ENCODE data around the gene PPP1R15B. TPM values are rescaled to one million over a fixed set of nuclear protein-coding genes. Genes with fewer than 3 reads are reported as not detected.

PPP1R15B gene
- total RNA-seq, 1 donor = 30.3 TPM

- DNase-seq (ENCODE audit: low read depth) = no peak
- no peak for TF ChIP-seq CTCF (IDR thresholded peaks at IDR 0.05; ENCODE audit: insufficient read depth, low read length)
- H3K4me3 ChIP-seq (ENCODE audit: low read depth, low read length) = no peak overlapping the region
Measured at GRCh38 chr1:204400882-204401510, 10.6 kb downstream of the PPP1R15B start.

- peak; percentile 85 for TF ChIP-seq CTCF (IDR thresholded peaks at IDR 0.05; ENCODE audit: insufficient read depth, low read length)
- DNase-seq (ENCODE audit: low read depth) = peak; percentile 60
- H3K4me3 ChIP-seq (ENCODE audit: low read depth, low read length) = no peak overlapping the region
Measured at GRCh38 chr1:204398197-204399125, 13.2 kb downstream of the PPP1R15B start.

GRCh38 chr1:204396015-204396583 lies 15.5 kb downstream of the PPP1R15B start:
- no peak for DNase-seq (ENCODE audit: low read depth)
- H3K4me3 ChIP-seq (ENCODE audit: low read depth, low read length) = no peak overlapping the region
- TF ChIP-seq CTCF (IDR thresholded peaks at IDR 0.05; ENCODE audit: insufficient read depth, low read length) = no peak

DNA sequence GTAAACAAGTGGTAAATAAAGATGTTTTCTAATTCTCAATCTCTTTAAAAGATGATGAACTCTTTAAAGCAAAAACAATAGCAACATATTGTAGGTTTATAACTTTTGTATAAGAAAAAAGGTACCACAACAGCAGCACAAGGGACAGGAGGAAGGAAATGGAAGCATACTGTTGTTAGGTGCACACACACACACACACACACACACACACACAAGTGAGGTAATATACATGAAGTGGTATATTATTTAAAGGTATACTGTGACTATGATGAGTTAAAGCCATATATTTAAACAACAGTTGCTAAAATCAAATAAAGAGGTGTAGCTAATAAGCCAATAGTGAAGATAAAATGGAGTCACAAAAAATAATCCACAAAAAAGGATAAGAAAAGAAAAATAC lies 20.0 kb downstream of the PPP1R15B start:
- H3K4me3 ChIP-seq (ENCODE audit: low read depth, low read length) = no peak overlapping the region
- TF ChIP-seq CTCF (IDR thresholded peaks at IDR 0.05; ENCODE audit: insufficient read depth, low read length) = no peak
- no peak for DNase-seq (ENCODE audit: low read depth)

DNA sequence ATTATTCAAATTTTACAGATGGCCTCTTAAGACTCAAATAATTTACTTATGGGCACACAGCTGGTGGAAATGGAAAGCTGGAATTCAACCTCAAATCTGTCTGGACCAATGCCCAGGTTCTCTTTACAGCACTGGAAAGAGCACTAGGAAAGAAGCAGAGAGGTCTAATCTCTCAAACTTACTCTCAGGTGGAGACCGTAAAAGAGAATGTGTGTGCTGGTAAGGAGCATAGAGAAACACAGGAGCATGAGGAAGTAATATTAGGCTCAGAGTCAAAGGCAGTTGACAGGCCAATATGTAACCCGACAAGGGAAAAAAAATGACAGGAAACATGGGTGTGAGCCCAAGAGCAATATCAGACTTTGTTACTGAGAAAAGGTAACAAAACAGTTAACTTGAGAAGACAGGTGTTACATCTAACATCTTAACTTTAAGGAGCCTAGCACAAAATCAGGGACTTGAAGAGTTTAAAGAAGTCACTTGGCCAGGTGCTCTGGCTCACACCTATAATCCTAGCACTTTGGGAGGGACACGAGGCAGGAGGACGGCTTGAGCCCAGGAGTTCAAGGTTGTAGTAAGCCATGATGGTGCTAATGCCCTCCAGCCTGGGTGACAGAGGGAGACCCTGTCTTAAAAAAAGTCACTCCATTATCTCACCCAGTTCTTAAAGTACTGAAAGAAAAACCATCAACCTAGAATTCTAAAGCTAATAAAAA lies 20.7 kb downstream of the PPP1R15B start:
- TF ChIP-seq CTCF (IDR thresholded peaks at IDR 0.05; ENCODE audit: insufficient read depth, low read length) = no peak
- no peak overlapping the region for H3K4me3 ChIP-seq (ENCODE audit: low read depth, low read length)
- DNase-seq (ENCODE audit: low read depth) = peak; percentile 42

- no peak overlapping the region for H3K4me3 ChIP-seq (ENCODE audit: low read depth, low read length)
- no peak for DNase-seq (ENCODE audit: low read depth)
- TF ChIP-seq CTCF (IDR thresholded peaks at IDR 0.05; ENCODE audit: insufficient read depth, low read length) = no peak
Measured at GRCh38 chr1:204385727-204386126, 25.9 kb downstream of the PPP1R15B start.
